ENCODE data around the gene PSME3IP1. TPM values are rescaled to one million over a fixed set of nuclear protein-coding genes. Genes with fewer than 3 reads are reported as not detected.

The PSME3IP1 gene
- total and polyA plus RNA-seq, 5 donors from 2014 or later, result 68.1 to 140 (median 72.6) TPM

DNA sequence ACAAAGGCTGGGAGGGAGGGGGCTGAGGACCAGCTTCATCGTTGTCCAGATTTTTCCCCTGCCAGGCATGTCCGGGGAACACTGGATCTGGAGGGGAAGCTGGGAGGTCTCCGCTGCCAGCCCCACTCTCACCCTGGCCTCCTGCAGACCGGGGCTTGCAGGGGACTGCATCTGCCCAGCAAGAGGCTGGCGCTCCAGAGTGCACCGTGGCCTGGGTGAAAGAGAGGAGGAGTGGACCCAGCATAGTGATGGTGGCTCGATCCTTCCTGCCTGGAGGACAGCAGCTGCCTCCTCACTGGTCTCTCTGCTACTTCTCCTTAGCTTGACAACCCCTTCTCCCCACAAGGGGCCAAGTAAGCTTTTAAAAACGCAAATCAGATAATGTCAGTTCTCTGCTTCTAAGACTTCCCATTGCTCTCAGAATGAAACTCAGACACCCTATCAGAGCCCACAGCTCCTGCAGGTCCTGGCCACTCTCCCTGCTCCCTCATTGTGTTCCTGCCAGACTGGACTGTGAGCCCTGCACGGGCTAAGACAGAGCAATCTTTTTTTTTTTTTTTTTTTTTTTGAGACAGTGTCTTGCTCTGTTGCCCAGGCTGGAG lies 78.4 kb downstream of the PSME3IP1 start:
- H3K4me1 Mint-ChIP-seq, result peaks cover 0 to 11% (median 11%) of the 10 kb centered on the region in 4 donors
- no peak for ATAC-seq (ENCODE audit: low read depth in 2 of 2)

DNA sequence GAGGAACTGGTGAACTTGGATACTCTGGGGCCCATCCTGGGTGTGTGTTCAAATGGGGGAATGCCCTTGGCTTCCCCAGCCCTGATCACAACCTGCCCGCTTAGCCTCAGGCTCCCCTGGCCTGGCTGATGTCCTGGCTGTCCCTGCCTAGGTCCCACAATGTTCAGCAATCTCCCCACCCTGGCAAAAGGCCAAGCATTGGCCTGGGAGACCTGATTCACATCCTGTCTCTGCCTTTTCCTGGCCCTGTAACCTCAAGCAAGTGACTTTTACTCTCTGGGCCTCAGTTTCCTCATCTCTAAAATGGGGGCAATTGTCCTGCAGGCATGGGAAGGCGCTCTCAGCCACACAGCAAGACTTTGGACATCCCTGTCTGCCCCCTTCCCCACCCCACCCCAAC lies 79.1 kb downstream of the PSME3IP1 start:
- Mint-ChIP-seq H3K4me1 (peaks cover 0 to 11% (median 11%) of the 10 kb centered on the region in 4 donors), H3K4me3 (no peak overlapping the region), H3K36me3 (no peaks in the 10 kb centered on the region), H3K9me3 (no peaks in the 10 kb centered on the region), H3K27me3 (no peaks in the 10 kb centered on the region), H3K27ac (peak overlapping the region in 1 of 3 donors; percentile 93)
- Histone ChIP-seq H3K36me3 (ENCODE audit: control insufficient read depth, insufficient read depth, low read length) (no peaks in the 10 kb centered on the region), H3K9me3 (ENCODE audit: control insufficient read depth in 2 of 2, low read length in 2 of 2) (no peaks in the 10 kb centered on the region), H3K4me1 (ENCODE audit: control insufficient read depth, insufficient read depth, low read length, poor library complexity, severe bottlenecking) (peaks cover 6% of the 10 kb centered on the region), H3K4me3 (ENCODE audit: low read depth, low read length) (no peak overlapping the region), H3K27me3 (ENCODE audit: control insufficient read depth, insufficient read depth, low read length) (no peaks in the 10 kb centered on the region), H3K27ac (ENCODE audit: insufficient read depth, low read length, poor library complexity, severe bottlenecking) (no peak overlapping the region)
- no peak for DNase-seq
- no peak for ATAC-seq (ENCODE audit: low read depth in 2 of 2)

More for the DNA sequence above, 78.4 kb downstream of the PSME3IP1 start:
- Mint-ChIP-seq H3K27ac (no peak overlapping the region), H3K4me3 (no peak overlapping the region), H3K36me3 (no peaks in the 10 kb centered on the region), H3K27me3 (no peaks in the 10 kb centered on the region), H3K9me3 (no peaks in the 10 kb centered on the region)
- Histone ChIP-seq H3K9me3 (ENCODE audit: control insufficient read depth in 2 of 2, low read length in 2 of 2) (no peaks in the 10 kb centered on the region), H3K27ac (ENCODE audit: insufficient read depth, low read length, poor library complexity, severe bottlenecking) (no peak overlapping the region), H3K27me3 (ENCODE audit: control insufficient read depth, insufficient read depth, low read length) (no peaks in the 10 kb centered on the region), H3K4me3 (ENCODE audit: low read depth, low read length) (no peak overlapping the region), H3K4me1 (ENCODE audit: control insufficient read depth, insufficient read depth, low read length, poor library complexity, severe bottlenecking) (peaks cover 6% of the 10 kb centered on the region), H3K36me3 (ENCODE audit: control insufficient read depth, insufficient read depth, low read length) (no peaks in the 10 kb centered on the region)
- DNase-seq, result no peak

DNA sequence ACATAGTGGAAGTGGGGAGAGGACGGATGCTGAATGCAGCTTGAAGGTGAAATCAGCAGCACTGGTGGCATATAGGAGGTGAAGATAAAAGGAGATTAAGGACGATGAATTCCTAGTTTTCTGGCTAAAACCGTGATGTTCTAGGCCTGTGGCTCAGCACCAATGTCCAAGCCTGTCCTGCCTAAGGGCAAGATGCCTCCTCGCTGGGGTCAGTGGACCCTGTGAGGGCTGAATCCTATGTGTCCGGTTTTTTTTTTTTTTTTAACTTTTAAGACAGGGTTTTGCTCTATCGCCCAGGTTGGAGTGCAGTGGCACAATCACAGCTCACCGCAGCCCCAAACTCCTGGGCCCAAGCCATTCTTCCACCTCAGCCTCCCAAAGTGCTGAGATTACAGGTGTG lies 80.7 kb downstream of the PSME3IP1 start:
- no peak overlapping the region for H3K4me3 ChIP-seq (ENCODE audit: low read depth, low read length)
- H3K9me3 ChIP-seq (ENCODE audit: control insufficient read depth in 2 of 2, low read length in 2 of 2), result no peaks in the 10 kb centered on the region
- Mint-ChIP-seq H3K4me1 (peaks cover 0 to 23% (median 16%) of the 10 kb centered on the region in 4 donors), H3K27me3 (no peaks in the 10 kb centered on the region), H3K4me3 (no peak overlapping the region), H3K36me3 (no peaks in the 10 kb centered on the region), H3K27ac (peak overlapping the region in 2 of 3 donors; percentile 6 to 20), H3K9me3 (no peaks in the 10 kb centered on the region)
- H3K4me1 ChIP-seq (ENCODE audit: control insufficient read depth, insufficient read depth, low read length, poor library complexity, severe bottlenecking), result peaks cover 6% of the 10 kb centered on the region
- H3K27me3 ChIP-seq (ENCODE audit: control insufficient read depth, insufficient read depth, low read length), result no peaks in the 10 kb centered on the region
- no peaks in the 10 kb centered on the region for H3K36me3 ChIP-seq (ENCODE audit: control insufficient read depth, insufficient read depth, low read length)
- DNase-seq, result no peak
- no peak for ATAC-seq (ENCODE audit: low read depth in 2 of 2)
- H3K27ac ChIP-seq (ENCODE audit: insufficient read depth, low read length, poor library complexity, severe bottlenecking), result no peak overlapping the region

DNA sequence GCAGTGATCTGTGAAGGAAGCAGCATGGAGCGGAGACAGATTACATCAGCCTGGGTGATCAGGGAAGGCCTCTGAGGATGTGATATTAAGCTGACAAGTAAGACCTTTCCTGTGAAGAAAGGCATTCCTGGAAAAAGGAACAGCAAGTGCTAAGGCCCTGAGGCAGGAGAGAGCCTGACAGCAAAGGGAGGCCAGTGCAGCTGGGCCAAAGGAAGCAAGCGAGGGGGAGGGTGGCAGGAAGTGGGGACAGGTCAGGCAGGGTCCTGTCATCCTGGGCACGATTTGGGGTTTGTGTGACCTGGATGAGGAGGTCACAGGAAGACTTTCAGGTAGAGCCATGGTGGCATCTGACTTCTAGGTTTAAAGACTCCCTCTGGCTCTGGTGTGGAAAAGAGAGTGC lies 81.1 kb downstream of the PSME3IP1 start:
- peak overlapping the region; percentile 6 to 55 (median 9) for H3K27ac Mint-ChIP-seq
- H3K36me3 ChIP-seq (ENCODE audit: control insufficient read depth, insufficient read depth, low read length), result no peaks in the 10 kb centered on the region
- H3K4me3 ChIP-seq (ENCODE audit: low read depth, low read length), result no peak overlapping the region
- H3K36me3 Mint-ChIP-seq, result no peaks in the 10 kb centered on the region
- H3K9me3 Mint-ChIP-seq, result no peaks in the 10 kb centered on the region
- ATAC-seq (ENCODE audit: low read depth in 2 of 2), result no peak
- H3K4me1 Mint-ChIP-seq, result peaks cover 0 to 24% (median 15%) of the 10 kb centered on the region in 4 donors
- H3K27me3 Mint-ChIP-seq, result no peaks in the 10 kb centered on the region
- DNase-seq, result no peak
- H3K27ac ChIP-seq (ENCODE audit: insufficient read depth, low read length, poor library complexity, severe bottlenecking), result no peak overlapping the region
- peaks cover 6% of the 10 kb centered on the region for H3K4me1 ChIP-seq (ENCODE audit: control insufficient read depth, insufficient read depth, low read length, poor library complexity, severe bottlenecking)
- H3K4me3 Mint-ChIP-seq, result no peak overlapping the region
- no peaks in the 10 kb centered on the region for H3K9me3 ChIP-seq (ENCODE audit: control insufficient read depth in 2 of 2, low read length in 2 of 2)
- H3K27me3 ChIP-seq (ENCODE audit: control insufficient read depth, insufficient read depth, low read length), result no peaks in the 10 kb centered on the region

DNA sequence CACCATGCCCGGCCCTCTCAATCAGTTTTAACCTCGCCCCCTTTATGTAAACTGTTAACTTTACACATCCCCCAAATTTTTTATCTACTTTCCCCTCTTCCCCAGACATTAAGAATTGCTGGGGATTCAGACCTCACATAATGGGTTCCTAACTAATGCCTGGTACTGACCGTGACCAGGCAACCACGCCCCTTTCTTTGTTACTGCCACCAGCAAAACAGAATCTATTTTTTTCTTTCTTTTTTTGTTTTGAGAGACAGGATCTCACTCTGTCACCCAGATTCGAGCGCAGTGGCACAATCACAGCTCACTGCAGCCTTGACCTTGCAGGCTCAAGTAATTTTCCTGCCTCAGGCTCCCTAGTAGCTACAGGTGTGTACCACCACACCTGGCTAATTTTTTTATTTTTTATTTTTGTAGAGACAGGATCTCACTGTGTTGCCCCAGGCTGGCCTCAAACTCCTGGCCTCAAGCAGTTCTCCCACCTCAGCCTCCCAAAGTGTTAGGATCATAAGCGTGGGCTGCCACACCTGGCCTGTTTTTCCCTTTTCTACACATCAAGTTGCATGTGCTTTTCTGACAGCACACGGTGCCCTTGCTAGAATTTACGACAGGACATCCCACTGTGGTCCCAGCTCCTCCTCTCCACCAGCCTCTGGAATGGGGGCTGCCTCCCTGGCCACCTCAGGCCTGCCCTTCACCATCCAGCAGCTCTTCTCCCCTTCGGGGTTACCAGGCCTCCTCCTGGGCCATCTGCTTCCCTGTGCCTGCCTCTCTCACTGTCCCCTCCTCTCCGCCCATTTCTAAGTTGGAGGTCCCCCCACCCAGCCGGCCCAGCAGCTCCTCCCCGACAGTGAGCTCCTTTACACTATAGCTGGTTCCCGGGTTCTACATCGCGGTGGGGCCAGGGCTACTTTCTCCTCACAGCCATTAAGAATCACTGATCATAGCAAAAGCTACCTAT lies 82.7 kb downstream of the PSME3IP1 start:
- Histone ChIP-seq H3K27me3 (ENCODE audit: control insufficient read depth, insufficient read depth, low read length) (no peaks in the 10 kb centered on the region), H3K4me3 (ENCODE audit: low read depth, low read length) (no peak overlapping the region), H3K9me3 (ENCODE audit: control insufficient read depth in 2 of 2, low read length in 2 of 2) (no peaks in the 10 kb centered on the region), H3K36me3 (ENCODE audit: control insufficient read depth, insufficient read depth, low read length) (no peaks in the 10 kb centered on the region), H3K27ac (ENCODE audit: insufficient read depth, low read length, poor library complexity, severe bottlenecking) (no peak overlapping the region), H3K4me1 (ENCODE audit: control insufficient read depth, insufficient read depth, low read length, poor library complexity, severe bottlenecking) (peaks cover 6% of the 10 kb centered on the region)
- DNase-seq (no peak), ATAC-seq (ENCODE audit: low read depth in 2 of 2) (no peak)
- Mint-ChIP-seq H3K4me3 (no peak overlapping the region), H3K27me3 (no peaks in the 10 kb centered on the region), H3K4me1 (peaks cover 0 to 26% (median 16%) of the 10 kb centered on the region in 4 donors), H3K9me3 (no peaks in the 10 kb centered on the region), H3K27ac (peak overlapping the region in 1 of 3 donors; percentile 67), H3K36me3 (no peaks in the 10 kb centered on the region)

Other genes starting within 250 kb of the PSME3IP1 start
- gene CETP, start 224.1 kb downstream of the PSME3IP1 start, total RNA-seq, result not detected
- under 1 TPM in 1 of 4 donors, not detected in 3; 0.27 TPM for gene CETP, start 224.1 kb downstream of the PSME3IP1 start, polyA plus RNA-seq
- 842 TPM for gene NLRC5, start 196.5 kb downstream of the PSME3IP1 start, total RNA-seq
- gene NLRC5, start 196.5 kb downstream of the PSME3IP1 start, polyA plus RNA-seq, result 100 to 1,000 TPM in 1 of 4 donors, 10 to 100 TPM in 3; 75.3 to 112 (median 97.2) TPM
- 15.3 TPM for gene CPNE2, start 93.5 kb downstream of the PSME3IP1 start, total RNA-seq
- gene CPNE2, start 93.5 kb downstream of the PSME3IP1 start, polyA plus RNA-seq, result 10 to 100 TPM; 31.7 to 54.7 (median 47.3) TPM
- 25.7 TPM for gene RSPRY1, start 290 bp upstream of the PSME3IP1 start, total RNA-seq
- 10 to 100 TPM; 26.7 to 46.4 (median 36.1) TPM for gene RSPRY1, start 290 bp upstream of the PSME3IP1 start, polyA plus RNA-seq
- 26.9 TPM for gene ARL2BP, start 59.2 kb upstream of the PSME3IP1 start, total RNA-seq
- gene ARL2BP, start 59.2 kb upstream of the PSME3IP1 start, polyA plus RNA-seq, result 100 to 1,000 TPM; 102 to 121 (median 104) TPM
- gene PLLP, start 98.6 kb upstream of the PSME3IP1 start, total RNA-seq, result not detected
- gene PLLP, start 98.6 kb upstream of the PSME3IP1 start, polyA plus RNA-seq, result 1 to 10 TPM in 2 of 4 donors, under 1 TPM in 2; 0.46 to 1.3 (median 0.82) TPM
- gene CCL22, start 172.7 kb upstream of the PSME3IP1 start, total RNA-seq, result not detected
- not detected for gene CCL22, start 172.7 kb upstream of the PSME3IP1 start, polyA plus RNA-seq
- 0.15 TPM for gene CX3CL1, start 186.5 kb upstream of the PSME3IP1 start, total RNA-seq
- gene CX3CL1, start 186.5 kb upstream of the PSME3IP1 start, polyA plus RNA-seq, result not detected
- gene CCL17, start 218.7 kb upstream of the PSME3IP1 start, total RNA-seq, result not detected
- gene CCL17, start 218.7 kb upstream of the PSME3IP1 start, polyA plus RNA-seq, result not detected

Measured in CD4-positive, CD25-positive, alpha-beta regulatory T cell (primary cell).